Loucy (cell line): ENCODE data around the gene IL23R.

Source experiments
- EZH2phosphoT487 ChIP-seq: fragments of 200-600 bp; IDR thresholded peaks from 2 replicates; pipeline ENCODE4 v1.6.1; 2018; ENCODE audit warnings: antibody characterized with exemption, mild to moderate bottlenecking, moderate library complexity, borderline replicate concordance
- TF ChIP-seq, protein P1 (sequence below): fragments of 200-600 bp; sonication (generic); conservative IDR thresholded peaks from 2 replicates; pipeline ENCODE4 v1.5.1; 2014; ENCODE audit warnings: mild to moderate bottlenecking, antibody characterized with exemption, low read length

DNA sequence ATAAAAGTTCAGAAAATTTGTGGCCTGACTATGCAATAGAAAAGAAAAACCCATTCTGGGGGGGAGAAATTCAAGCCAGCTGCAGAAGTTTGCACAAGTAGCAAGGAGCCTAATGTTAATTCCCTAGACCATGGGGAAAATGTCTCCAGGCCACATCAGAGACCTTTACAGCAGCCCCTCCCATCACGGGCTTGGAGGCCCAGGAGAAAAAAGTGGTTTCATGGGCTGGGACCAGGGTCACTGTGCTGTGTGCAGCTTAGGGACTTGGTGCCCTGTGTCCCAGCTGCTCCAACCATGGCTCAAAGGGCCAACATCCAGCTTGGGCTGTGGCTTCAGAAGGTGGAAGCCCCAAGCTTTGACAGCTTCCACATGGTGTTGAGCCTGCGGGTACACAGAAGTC, 42.0 kb downstream of the IL23R start:
- TF ChIP-seq, protein P1, sequence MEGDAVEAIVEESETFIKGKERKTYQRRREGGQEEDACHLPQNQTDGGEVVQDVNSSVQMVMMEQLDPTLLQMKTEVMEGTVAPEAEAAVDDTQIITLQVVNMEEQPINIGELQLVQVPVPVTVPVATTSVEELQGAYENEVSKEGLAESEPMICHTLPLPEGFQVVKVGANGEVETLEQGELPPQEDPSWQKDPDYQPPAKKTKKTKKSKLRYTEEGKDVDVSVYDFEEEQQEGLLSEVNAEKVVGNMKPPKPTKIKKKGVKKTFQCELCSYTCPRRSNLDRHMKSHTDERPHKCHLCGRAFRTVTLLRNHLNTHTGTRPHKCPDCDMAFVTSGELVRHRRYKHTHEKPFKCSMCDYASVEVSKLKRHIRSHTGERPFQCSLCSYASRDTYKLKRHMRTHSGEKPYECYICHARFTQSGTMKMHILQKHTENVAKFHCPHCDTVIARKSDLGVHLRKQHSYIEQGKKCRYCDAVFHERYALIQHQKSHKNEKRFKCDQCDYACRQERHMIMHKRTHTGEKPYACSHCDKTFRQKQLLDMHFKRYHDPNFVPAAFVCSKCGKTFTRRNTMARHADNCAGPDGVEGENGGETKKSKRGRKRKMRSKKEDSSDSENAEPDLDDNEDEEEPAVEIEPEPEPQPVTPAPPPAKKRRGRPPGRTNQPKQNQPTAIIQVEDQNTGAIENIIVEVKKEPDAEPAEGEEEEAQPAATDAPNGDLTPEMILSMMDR = no peak
- no peak for TF ChIP-seq EZH2phosphoT487
